Smooth muscle cell (in vitro differentiated cells): Measurements from ENCODE around the gene ABI3BP. TPM values are rescaled to one million over a fixed set of nuclear protein-coding genes. Genes with fewer than 3 reads are reported as not detected.

Experiments used
- DNase-seq: peaks from one replicate; lab custom pipeline; 2025; ENCODE audit not compliant: unreplicated experiment; lab: John Stamatoyannopoulos, UW
- H2AFZ ChIP-seq: fragments of 200-600 bp; sonication (generic); 2 replicates; pipeline ENCODE4 v1.6.0; 2016; ENCODE audit warnings: antibody characterized with exemption, low read depth, mild to moderate bottlenecking
- H3F3A ChIP-seq: fragments of 200-600 bp; sonication (generic); 2 replicates; pipeline ENCODE4 v1.6.0; 2017; ENCODE audit warnings: antibody characterized with exemption, low read depth
- H3K27ac ChIP-seq: fragments of 200-600 bp; sonication (generic); 2 replicates; pipeline ENCODE4 v1.5.1; 2016; ENCODE audit warnings: low read depth, mild to moderate bottlenecking
- H3K27me3 ChIP-seq: fragments of 200-600 bp; sonication (generic); 2 replicates; pipeline ENCODE4 v1.6.1; 2016; ENCODE audit warnings: low read depth, mild to moderate bottlenecking
- H3K36me3 ChIP-seq: fragments of 200-600 bp; sonication (generic); 2 replicates; pipeline ENCODE4 v1.5.1; 2016; ENCODE audit warnings: low read depth
- H3K4me1 ChIP-seq: fragments of 200-600 bp; sonication (generic); 2 replicates; pipeline ENCODE4 v1.5.1; 2016; ENCODE audit warnings: low read depth
- H3K4me2 ChIP-seq: fragments of 200-600 bp; sonication (generic); 2 replicates; pipeline ENCODE4 v1.6.0; 2016; ENCODE audit warnings: mild to moderate bottlenecking
- H3K4me3 ChIP-seq: fragments of 200-600 bp; sonication (generic); 2 replicates; pipeline ENCODE4 v1.5.1; 2016; ENCODE audit warnings: mild to moderate bottlenecking
- H3K79me2 ChIP-seq: fragments of 200-600 bp; sonication (generic); 2 replicates; pipeline ENCODE4 v1.6.0; 2016; ENCODE audit warnings: low read depth, mild to moderate bottlenecking
- H3K9ac ChIP-seq: fragments of 200-600 bp; sonication (generic); 2 replicates; pipeline ENCODE4 v1.6.0; 2016; ENCODE audit warnings: low read depth
- H3K9me3 ChIP-seq: fragments of 200-600 bp; sonication (generic); replicated peaks from 2 replicates; pipeline ENCODE4 v1.5.1; 2016; ENCODE audit warnings: low read depth
- H4K20me1 ChIP-seq: fragments of 200-600 bp; sonication (generic); 2 replicates; pipeline ENCODE4 v1.6.0; 2016; ENCODE audit warnings: low read depth
- CTCF ChIP-seq: fragments of 200-600 bp; sonication (generic); IDR thresholded peaks from 2 replicates; pipeline ENCODE4 v1.5.1; 2017; ENCODE audit warnings: borderline replicate concordance, mild to moderate bottlenecking, antibody characterized with exemption; ENCODE audit not compliant: insufficient read depth, poor library complexity, severe bottlenecking
- whole genome bisulfite sequencing: methylation state at CpG from one replicate; pipeline ENCODE4 v1.1.7; 2016; ENCODE audit warnings: low lambda C conversion rate; 5-methylcytosine and 5-hydroxymethylcytosine counted together
- polyA plus RNA-seq: library from polyadenylated mRNA; unstranded; fragments of >200 nt; fragmentation: Nextera tagmentation; extraction: Ambion mirVana; gene quantifications from 2 replicates; pipeline ENCODE4 v1.2.1, GENCODE V29; 2016
- total RNA-seq: library from RNA; depleted of rRNA; stranded (reverse); fragments of >200 nt; gene quantifications from 2 replicates; pipeline ENCODE4 v1.2.3, GENCODE V29; 2014

The ABI3BP gene
- total and polyA plus RNA-seq, 2 experiments from 2014 or later, result 0.47 to 0.58 TPM

GRCh38 chr3:100912571-100912970, 80.7 kb downstream of the ABI3BP start:
- Histone ChIP-seq H3K36me3 (no peaks in the 10 kb centered on the region), H3K4me3 (no peak overlapping the region), H3F3A (no peaks in the 10 kb centered on the region), H3K9me3 (no peaks in the 10 kb centered on the region), H3K79me2 (no peaks in the 10 kb centered on the region), H2AFZ (no peak overlapping the region), H3K4me2 (no peak overlapping the region), H3K27ac (no peak overlapping the region), H3K9ac (no peak overlapping the region), H3K27me3 (no peaks in the 10 kb centered on the region), H3K4me1 (no peaks in the 10 kb centered on the region), H4K20me1 (no peaks in the 10 kb centered on the region)
- 93% methylated on average over 6 of the region's 6 CpGs for WGBS
- DNase-seq, result no peak
- no peak for TF ChIP-seq CTCF

- 81% methylated on average over 6 of the region's 6 CpGs for WGBS
- no peak overlapping the region for H3K4me2 ChIP-seq
- TF ChIP-seq CTCF, result no peak
- no peaks in the 10 kb centered on the region for H3F3A ChIP-seq
- no peaks in the 10 kb centered on the region for H3K9me3 ChIP-seq
- no peak overlapping the region for H3K9ac ChIP-seq
- H2AFZ ChIP-seq, result no peak overlapping the region
- H3K27me3 ChIP-seq, result no peaks in the 10 kb centered on the region
- DNase-seq, result no peak
- no peak overlapping the region for H3K27ac ChIP-seq
- H3K79me2 ChIP-seq, result no peaks in the 10 kb centered on the region
- H3K36me3 ChIP-seq, result no peaks in the 10 kb centered on the region
- no peak overlapping the region for H3K4me3 ChIP-seq
- H3K4me1 ChIP-seq, result no peaks in the 10 kb centered on the region
- H4K20me1 ChIP-seq, result no peaks in the 10 kb centered on the region
These were observed 81.3 kb downstream of the ABI3BP start for GRCh38 chr3:100911956-100912355.

GRCh38 chr3:100910986-100911385, 82.2 kb downstream of the ABI3BP start:
- Histone ChIP-seq H3K4me1 (no peaks in the 10 kb centered on the region), H3K79me2 (no peaks in the 10 kb centered on the region), H2AFZ (no peak overlapping the region), H3K9me3 (no peaks in the 10 kb centered on the region), H3K4me2 (no peak overlapping the region), H4K20me1 (no peaks in the 10 kb centered on the region), H3K27ac (no peak overlapping the region), H3K27me3 (no peaks in the 10 kb centered on the region), H3F3A (no peaks in the 10 kb centered on the region), H3K4me3 (no peak overlapping the region), H3K36me3 (no peaks in the 10 kb centered on the region), H3K9ac (no peak overlapping the region)
- no peak for DNase-seq
- TF ChIP-seq CTCF, result no peak
- WGBS, result 80% methylated on average over 2 of the region's 2 CpGs

GRCh38 chr3:100902572-100902971, 90.6 kb downstream of the ABI3BP start:
- Histone ChIP-seq H3K27ac (no peak overlapping the region), H3K9me3 (no peaks in the 10 kb centered on the region), H2AFZ (no peak overlapping the region), H3F3A (no peaks in the 10 kb centered on the region), H3K9ac (no peak overlapping the region), H3K27me3 (no peaks in the 10 kb centered on the region), H3K4me3 (no peak overlapping the region), H4K20me1 (no peaks in the 10 kb centered on the region), H3K4me1 (no peaks in the 10 kb centered on the region), H3K79me2 (no peaks in the 10 kb centered on the region), H3K4me2 (no peak overlapping the region), H3K36me3 (no peaks in the 10 kb centered on the region)
- DNase-seq, result no peak
- WGBS, result 62% methylated on average over 5 of the region's 5 CpGs
- no peak for TF ChIP-seq CTCF
